Neural crest cell (in vitro differentiated cells): Measurements from ENCODE around the gene NOL4L. TPM values are rescaled to one million over a fixed set of nuclear protein-coding genes. Genes with fewer than 3 reads are reported as not detected.

Experiments used
- DNase-seq: peaks from one replicate; pipeline ENCODE4 v3.0.0; 2021; ENCODE audit warnings: low read depth, mixed read lengths, low spot score
- H3K27ac Mint-ChIP-seq: one replicate; pipeline ENCODE4 v1.8.0; 2021; ENCODE audit warnings: mild to moderate bottlenecking, mixed read lengths; ENCODE audit not compliant: unreplicated experiment
- H3K27me3 Mint-ChIP-seq: 2 replicates; pipeline ENCODE4 v1.8.0; 2021; ENCODE audit warnings: low read depth, mild to moderate bottlenecking, mixed read lengths
- H3K36me3 Mint-ChIP-seq: 2 replicates; pipeline ENCODE4 v1.8.0; 2021; ENCODE audit warnings: low read depth, mild to moderate bottlenecking, mixed read lengths
- H3K4me1 Mint-ChIP-seq: 2 replicates; pipeline ENCODE4 v1.8.0; 2021; ENCODE audit warnings: mixed read lengths
- H3K4me3 Mint-ChIP-seq: one replicate; pipeline ENCODE4 v1.8.0; 2021; ENCODE audit warnings: mild to moderate bottlenecking, mixed read lengths
- H3K9me3 Mint-ChIP-seq: 2 replicates; pipeline ENCODE4 v1.8.0; 2021; ENCODE audit warnings: mixed read lengths
- CTCF ChIP-seq: fragments of 200-600 bp; sonication (generic); conservative IDR thresholded peaks from 2 replicates; pipeline ENCODE4 v1.5.0; 2021; ENCODE audit warnings: antibody characterized with exemption, mild to moderate bottlenecking
- total RNA-seq: library from RNA; stranded (reverse); gene quantifications from 2 replicates; pipeline ENCODE4 v1.2.1, GENCODE V29; 2021

Gene NOL4L
- total RNA-seq, 1 donor from 2014 or later = 52.3 TPM

- H3K9me3 Mint-ChIP-seq = no peaks in the 10 kb centered on the region
Measured at GRCh38 chr20:32476684-32477593, 108.2 kb downstream of the NOL4L start.

GRCh38 chr20:32474967-32475811, 109.9 kb downstream of the NOL4L start:
- peak; percentile 15 for TF ChIP-seq CTCF
- DNase-seq = peak; percentile 79
- Mint-ChIP-seq H3K4me1 (peaks cover 86% of the 10 kb centered on the region), H3K9me3 (no peaks in the 10 kb centered on the region), H3K36me3 (no peaks in the 10 kb centered on the region), H3K4me3 (peak overlapping the region; percentile 87), H3K27me3 (peaks cover 2% of the 10 kb centered on the region), H3K27ac (peak overlapping the region; percentile 94)

More at GRCh38 chr20:32476684-32477593, 108.2 kb downstream of the NOL4L start:
- no peaks in the 10 kb centered on the region for H3K27me3 Mint-ChIP-seq
- H3K4me1 Mint-ChIP-seq = peaks cover 92% of the 10 kb centered on the region
- DNase-seq = no peak
- no peak for TF ChIP-seq CTCF
- H3K4me3 Mint-ChIP-seq = peak overlapping the region; percentile 87
- peak overlapping the region; percentile 94 for H3K27ac Mint-ChIP-seq
- no peaks in the 10 kb centered on the region for H3K36me3 Mint-ChIP-seq

GRCh38 chr20:32474717-32474966, 110.5 kb downstream of the NOL4L start:
- H3K27ac Mint-ChIP-seq = peak overlapping the region; percentile 62

GRCh38 chr20:32474009-32474716, 111.0 kb downstream of the NOL4L start:
- Mint-ChIP-seq H3K27ac (peak overlapping the region; percentile 95), H3K36me3 (no peaks in the 10 kb centered on the region), H3K4me3 (peak overlapping the region; percentile 82), H3K4me1 (peaks cover 85% of the 10 kb centered on the region), H3K27me3 (peaks cover 3% of the 10 kb centered on the region), H3K9me3 (no peaks in the 10 kb centered on the region)
- no peak for TF ChIP-seq CTCF
- no peak for DNase-seq

More at GRCh38 chr20:32474717-32474966, 110.5 kb downstream of the NOL4L start:
- Mint-ChIP-seq H3K4me1 (peaks cover 86% of the 10 kb centered on the region), H3K27me3 (peaks cover 3% of the 10 kb centered on the region), H3K36me3 (no peaks in the 10 kb centered on the region), H3K4me3 (peak overlapping the region; percentile 82), H3K9me3 (no peaks in the 10 kb centered on the region)
- DNase-seq = no peak
- TF ChIP-seq CTCF = no peak
